AG09309 (cell line): ENCODE measurements around the gene HTR1B.

Experiments used
- DNase-seq: peaks from one replicate; pipeline ENCODE4 v3.0.0-alpha.2; 2010; ENCODE audit warnings: low read depth
- H3K4me3 ChIP-seq: 2 replicates; pipeline ENCODE4 v1.5.1; 2011; ENCODE audit warnings: mild to moderate bottlenecking, low read depth, low read length, moderate library complexity; ENCODE audit not compliant: control insufficient read depth
- CTCF ChIP-seq: IDR thresholded peaks from 2 replicates; pipeline ENCODE4 v1.5.1; 2011; ENCODE audit warnings: mild to moderate bottlenecking, low read depth, low read length, inconsistent platforms; ENCODE audit not compliant: insufficient read depth, control insufficient read depth; ENCODE audit errors: missing control alignments

The HTR1B gene

GRCh38 chr6:77463308-77463860 is at the start of gene HTR1B:
HTR1B (minus strand) TSS chr6:77463491; CDS start chr6:77463403, 88 bp downstream.
- peak within 1 kb of the TSS; percentile 42 for H3K4me3 ChIP-seq
- no peak for DNase-seq
- TF ChIP-seq CTCF = no peak

GRCh38 chr6:77512554-77512953 is 49.3 kb upstream of the HTR1B start:
- no peak overlapping the region for H3K4me3 ChIP-seq
- DNase-seq = no peak
- TF ChIP-seq CTCF = no peak

- no peak for DNase-seq
- H3K4me3 ChIP-seq = no peak overlapping the region
- TF ChIP-seq CTCF = no peak
Measured at GRCh38 chr6:77511860-77512259, 48.6 kb upstream of the HTR1B start.

GRCh38 chr6:77502981-77503380 is 39.7 kb upstream of the HTR1B start:
- no peak overlapping the region for H3K4me3 ChIP-seq
- TF ChIP-seq CTCF = no peak
- DNase-seq = no peak

- H3K4me3 ChIP-seq = no peak overlapping the region
- no peak for DNase-seq
- no peak for TF ChIP-seq CTCF
Measured at GRCh38 chr6:77492530-77492929, 29.2 kb upstream of the HTR1B start.

GRCh38 chr6:77487808-77488425 is 24.6 kb upstream of the HTR1B start:
- DNase-seq = no peak
- TF ChIP-seq CTCF = no peak
- no peak overlapping the region for H3K4me3 ChIP-seq
